ENCODE measurements around the gene ANXA11. TPM values are rescaled to one million over a fixed set of nuclear protein-coding genes. Genes with fewer than 3 reads are reported as not detected.

Gene ANXA11
- total RNA-seq, 1 experiment from 2014 or later = 68.1 TPM

DNA sequence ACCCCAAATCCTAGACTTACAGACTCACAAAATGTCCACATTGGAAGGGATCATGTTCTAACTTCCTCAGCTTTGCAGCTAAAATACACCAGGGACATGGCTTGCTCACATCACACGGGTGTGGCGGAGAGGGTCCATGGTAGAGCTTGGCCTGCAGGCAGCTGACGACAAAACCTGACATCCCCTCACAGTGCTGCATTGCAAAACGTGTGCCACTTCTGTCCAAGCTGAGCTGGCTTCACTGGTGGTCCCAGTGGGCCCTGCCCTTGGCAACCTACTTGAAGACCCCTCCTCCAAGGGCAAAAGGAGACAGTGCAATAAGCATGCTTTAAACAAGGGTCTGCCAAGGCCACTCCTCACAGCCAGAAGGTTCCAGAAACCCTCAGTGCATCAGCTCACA lies 21.9 kb downstream of the ANXA11 start:
- Histone ChIP-seq H3K79me2 (ENCODE audit: insufficient read depth, low read length) (no peaks in the 10 kb centered on the region), H2AFZ (ENCODE audit: low read length) (no peak overlapping the region), H3T11ph (ENCODE audit: low read length) (no peak overlapping the region), H3K56ac (ENCODE audit: insufficient read length, low read depth, low read length) (no peak overlapping the region), H3K9ac (ENCODE audit: extremely low read depth, insufficient read length, low read length) (no peak overlapping the region), H3K4ac (ENCODE audit: low read depth, low read length) (no peak overlapping the region), H3K14ac (ENCODE audit: insufficient read depth, low read length) (no peak overlapping the region; the same call in 1 of the 2 replicates), H4K8ac (replicated peaks; ENCODE audit: insufficient read length, low read depth, low read length) (no peak overlapping the region), H3K4me1 (ENCODE audit: insufficient read depth, low read length) (0 out of 2 replicates have a peak, but pooled peaks cover 2% of the 10 kb centered on the region), H2BK12ac (ENCODE audit: insufficient read length, low read depth, low read length) (no peak overlapping the region), H3K27me3 (ENCODE audit: insufficient read depth, low read length) (no peaks in the 10 kb centered on the region), H2AK5ac (ENCODE audit: insufficient read length, low read length) (no peak overlapping the region), H4K20me1 (ENCODE audit: control insufficient read depth, insufficient read depth, insufficient read length) (no peaks in the 10 kb centered on the region), H2BK15ac (ENCODE audit: low read depth, low read length) (no peak overlapping the region), H2BK120ac (ENCODE audit: low read depth, low read length, poor library complexity, severe bottlenecking) (no peak overlapping the region), H3K27ac (ENCODE audit: insufficient read length, low read depth, low read length) (no peak overlapping the region), H3K79me1 (ENCODE audit: insufficient read depth, low read depth, low read length, poor library complexity, severe bottlenecking) (peaks cover 3% of the 10 kb centered on the region), H2BK20ac (ENCODE audit: low read depth, low read length, poor library complexity, severe bottlenecking) (no peak overlapping the region), H3K9me3 (ENCODE audit: control insufficient read depth, low read depth, low read length) (no peaks in the 10 kb centered on the region), H4K91ac (ENCODE audit: insufficient read length, low read depth, low read length) (no peak overlapping the region), H3K18ac (ENCODE audit: insufficient read length, low read depth, low read length) (no peak overlapping the region), H3K4me2 (ENCODE audit: insufficient read depth, insufficient read length, low read length) (no peak overlapping the region), H4K5ac (ENCODE audit: insufficient read length, low read depth, low read length) (no peak overlapping the region), H3K23ac (ENCODE audit: insufficient read length, low read depth, low read length) (no peak overlapping the region), H3K23me2 (ENCODE audit: insufficient read length, low read depth, low read length, poor library complexity, severe bottlenecking) (no peaks in the 10 kb centered on the region), H2BK5ac (ENCODE audit: insufficient read length, low read length) (no peak overlapping the region)
- Mint-ChIP-seq H3K27me3 (ENCODE audit: low read depth) (no peaks in the 10 kb centered on the region), H3K27ac (no peak overlapping the region), H3K9me3 (no peaks in the 10 kb centered on the region), H3K4me3 (no peak overlapping the region), H3K36me3 (ENCODE audit: insufficient read depth in 1 of 3, low read depth in 3 of 3) (peaks cover 0 to 2% (median 0%) of the 10 kb centered on the region in 3 experiments; a peak in 1 of 7 replicates), H3K4me1 (peaks cover 3 to 31% of the 10 kb centered on the region in 2 experiments; a peak in 3 of 4 replicates)
- WGBS (ENCODE audit: extremely low coverage, insufficient read length, low lambda C conversion rate) = no CpG with 5 or more reads among the region's 4 CpGs
- no peak for DNase-seq
- TF ChIP-seq, protein P1, sequence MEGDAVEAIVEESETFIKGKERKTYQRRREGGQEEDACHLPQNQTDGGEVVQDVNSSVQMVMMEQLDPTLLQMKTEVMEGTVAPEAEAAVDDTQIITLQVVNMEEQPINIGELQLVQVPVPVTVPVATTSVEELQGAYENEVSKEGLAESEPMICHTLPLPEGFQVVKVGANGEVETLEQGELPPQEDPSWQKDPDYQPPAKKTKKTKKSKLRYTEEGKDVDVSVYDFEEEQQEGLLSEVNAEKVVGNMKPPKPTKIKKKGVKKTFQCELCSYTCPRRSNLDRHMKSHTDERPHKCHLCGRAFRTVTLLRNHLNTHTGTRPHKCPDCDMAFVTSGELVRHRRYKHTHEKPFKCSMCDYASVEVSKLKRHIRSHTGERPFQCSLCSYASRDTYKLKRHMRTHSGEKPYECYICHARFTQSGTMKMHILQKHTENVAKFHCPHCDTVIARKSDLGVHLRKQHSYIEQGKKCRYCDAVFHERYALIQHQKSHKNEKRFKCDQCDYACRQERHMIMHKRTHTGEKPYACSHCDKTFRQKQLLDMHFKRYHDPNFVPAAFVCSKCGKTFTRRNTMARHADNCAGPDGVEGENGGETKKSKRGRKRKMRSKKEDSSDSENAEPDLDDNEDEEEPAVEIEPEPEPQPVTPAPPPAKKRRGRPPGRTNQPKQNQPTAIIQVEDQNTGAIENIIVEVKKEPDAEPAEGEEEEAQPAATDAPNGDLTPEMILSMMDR (conservative IDR thresholded peaks at IDR 0.05) = no peak

All from H9 (cell line).